ENCODE data around the gene KATNB1.

KATNB1 gene

GRCh38 chr16:57798953-57799599 is 63.5 kb downstream of the KATNB1 start:
- no peak for DNase-seq

GRCh38 chr16:57799600-57800199 is 64.1 kb downstream of the KATNB1 start:
- no peak for DNase-seq

GRCh38 chr16:57800200-57801097 is 64.9 kb downstream of the KATNB1 start:
- DNase-seq, result no peak

- no peak for DNase-seq
Measured at GRCh38 chr16:57801098-57801808, 65.7 kb downstream of the KATNB1 start.

GRCh38 chr16:57801809-57802340 is 66.3 kb downstream of the KATNB1 start:
- no peak for DNase-seq

- no peak for DNase-seq
Measured at GRCh38 chr16:57802341-57803133, 67.0 kb downstream of the KATNB1 start, which contains the start of gene KIFC3. Gene KIFC3 (minus strand): TSS chr16:57802491. CDS start chr16:57798243, 4,248 bp downstream.

- DNase-seq, result no peak
Measured at GRCh38 chr16:57803134-57803990, 67.8 kb downstream of the KATNB1 start.

- no peak for DNase-seq
Measured at GRCh38 chr16:57804111-57804837, 68.7 kb downstream of the KATNB1 start.

- no peak for DNase-seq
Measured at GRCh38 chr16:57805176-57805575, 69.6 kb downstream of the KATNB1 start.
